NT2/D1 (cell line): ENCODE data around the gene RPUSD4.

Experiments
- DNase-seq: peaks from one replicate; pipeline ENCODE4 v3.0.0-alpha.2; 2011; ENCODE audit warnings: low read depth, low spot score
- H3K27me3 ChIP-seq: 2 replicates; pipeline ENCODE4 v1.6.0; 2011; ENCODE audit warnings: mild to moderate bottlenecking; ENCODE audit not compliant: insufficient read length, insufficient read depth
- H3K36me3 ChIP-seq: 2 replicates; pipeline ENCODE4 v1.6.1; 2011; ENCODE audit warnings: mild to moderate bottlenecking, low read length, mixed read lengths; ENCODE audit not compliant: insufficient read depth, insufficient read length
- H3K4me1 ChIP-seq: 2 replicates; pipeline ENCODE4 v1.5.1; 2011; ENCODE audit not compliant: insufficient read depth, insufficient read length
- H3K4me3 ChIP-seq: 2 replicates; pipeline ENCODE4 v1.5.1; 2011; ENCODE audit warnings: low read depth; ENCODE audit not compliant: insufficient read length
- H3K9ac ChIP-seq: 2 replicates; pipeline ENCODE4 v1.6.0; 2011; ENCODE audit warnings: low read depth; ENCODE audit not compliant: insufficient read length
- H3K9me3 ChIP-seq: 2 replicates; pipeline ENCODE4 v1.5.1; 2011; ENCODE audit warnings: mild to moderate bottlenecking, low read length; ENCODE audit not compliant: insufficient read depth
- SUZ12 ChIP-seq: IDR thresholded peaks from 2 replicates; pipeline ENCODE4 v1.6.1; 2011; ENCODE audit not compliant: insufficient read length, insufficient read depth; ENCODE audit errors: extremely low read depth
- YY1 ChIP-seq: IDR thresholded peaks from 2 replicates; pipeline ENCODE4 v1.6.1; 2011; ENCODE audit not compliant: insufficient read length, insufficient read depth
- ZNF274 ChIP-seq: IDR thresholded peaks from 2 replicates; pipeline ENCODE4 v1.6.1; 2011; ENCODE audit warnings: mild to moderate bottlenecking, low read depth, low read length

Gene RPUSD4

GRCh38 chr11:126246636-126247035 is 35.2 kb upstream of the RPUSD4 start:
- peaks cover 50% of the 10 kb centered on the region for H3K36me3 ChIP-seq
- TF ChIP-seq ZNF274 (no peak), SUZ12 (no peak), YY1 (no peak)
- no peak for DNase-seq
- no peaks in the 10 kb centered on the region for H3K9me3 ChIP-seq
- H3K4me1 ChIP-seq: no peaks in the 10 kb centered on the region
- no peak overlapping the region for H3K4me3 ChIP-seq
- no peak overlapping the region for H3K9ac ChIP-seq
- no peaks in the 10 kb centered on the region for H3K27me3 ChIP-seq

GRCh38 chr11:126233391-126233790 is 21.9 kb upstream of the RPUSD4 start:
- Histone ChIP-seq H3K9me3 (no peaks in the 10 kb centered on the region), H3K9ac (no peak overlapping the region), H3K4me1 (no peaks in the 10 kb centered on the region), H3K27me3 (no peaks in the 10 kb centered on the region), H3K4me3 (no peak overlapping the region), H3K36me3 (peaks cover 10% of the 10 kb centered on the region)
- no peak for DNase-seq
- TF ChIP-seq SUZ12 (no peak), YY1 (no peak), ZNF274 (no peak)

GRCh38 chr11:126232683-126233082 is 21.2 kb upstream of the RPUSD4 start:
- no peaks in the 10 kb centered on the region for H3K4me1 ChIP-seq
- no peaks in the 10 kb centered on the region for H3K27me3 ChIP-seq
- H3K4me3 ChIP-seq: no peak overlapping the region
- no peaks in the 10 kb centered on the region for H3K9me3 ChIP-seq
- no peak for DNase-seq
- H3K9ac ChIP-seq: no peak overlapping the region
- no peak for TF ChIP-seq SUZ12
- no peak for TF ChIP-seq YY1
- no peak for TF ChIP-seq ZNF274
- H3K36me3 ChIP-seq: peaks cover 8% of the 10 kb centered on the region

GRCh38 chr11:126231725-126232459 is 20.4 kb upstream of the RPUSD4 start:
- Histone ChIP-seq H3K27me3 (no peaks in the 10 kb centered on the region), H3K4me3 (no peak overlapping the region), H3K9ac (no peak overlapping the region), H3K4me1 (no peaks in the 10 kb centered on the region), H3K36me3 (peaks cover 8% of the 10 kb centered on the region), H3K9me3 (no peaks in the 10 kb centered on the region)
- TF ChIP-seq SUZ12: no peak
- no peak for TF ChIP-seq YY1
- no peak for TF ChIP-seq ZNF274
- no peak for DNase-seq

GRCh38 chr11:126229858-126230540 is 18.5 kb upstream of the RPUSD4 start:
- Histone ChIP-seq H3K4me3 (no peak overlapping the region), H3K4me1 (no peaks in the 10 kb centered on the region), H3K36me3 (peaks cover 8% of the 10 kb centered on the region), H3K9me3 (peaks cover 5% of the 10 kb centered on the region), H3K27me3 (no peaks in the 10 kb centered on the region), H3K9ac (no peak overlapping the region)
- TF ChIP-seq ZNF274: no peak
- TF ChIP-seq SUZ12: no peak
- no peak for TF ChIP-seq YY1
- no peak for DNase-seq

GRCh38 chr11:126226334-126227084 is 15.1 kb upstream of the RPUSD4 start:
- TF ChIP-seq ZNF274: no peak
- TF ChIP-seq YY1: no peak
- TF ChIP-seq SUZ12: no peak
- peaks cover 5% of the 10 kb centered on the region for H3K36me3 ChIP-seq
- peaks cover 9% of the 10 kb centered on the region for H3K9me3 ChIP-seq
- H3K9ac ChIP-seq: no peak overlapping the region
- H3K4me1 ChIP-seq: no peaks in the 10 kb centered on the region
- H3K4me3 ChIP-seq: no peak overlapping the region
- no peak for DNase-seq
- H3K27me3 ChIP-seq: no peaks in the 10 kb centered on the region

- no peak overlapping the region for H3K9ac ChIP-seq
- no peaks in the 10 kb centered on the region for H3K27me3 ChIP-seq
- H3K36me3 ChIP-seq: peaks cover 2% of the 10 kb centered on the region
- no peak overlapping the region for H3K4me3 ChIP-seq
- H3K4me1 ChIP-seq: no peaks in the 10 kb centered on the region
- no peak for DNase-seq
- TF ChIP-seq SUZ12: no peak
- no peak for TF ChIP-seq ZNF274
- TF ChIP-seq YY1: no peak
- peaks cover 9% of the 10 kb centered on the region for H3K9me3 ChIP-seq
Observed at GRCh38 chr11:126225295-126225665, 13.8 kb upstream of the RPUSD4 start.
